ENCODE data around the gene TUBB4A. TPM values are rescaled to one million over a fixed set of nuclear protein-coding genes. Genes with fewer than 3 reads are reported as not detected.

The TUBB4A gene
- total RNA-seq, 2 experiments from 2014 or later = 6.4 to 7.0 TPM

DNA sequence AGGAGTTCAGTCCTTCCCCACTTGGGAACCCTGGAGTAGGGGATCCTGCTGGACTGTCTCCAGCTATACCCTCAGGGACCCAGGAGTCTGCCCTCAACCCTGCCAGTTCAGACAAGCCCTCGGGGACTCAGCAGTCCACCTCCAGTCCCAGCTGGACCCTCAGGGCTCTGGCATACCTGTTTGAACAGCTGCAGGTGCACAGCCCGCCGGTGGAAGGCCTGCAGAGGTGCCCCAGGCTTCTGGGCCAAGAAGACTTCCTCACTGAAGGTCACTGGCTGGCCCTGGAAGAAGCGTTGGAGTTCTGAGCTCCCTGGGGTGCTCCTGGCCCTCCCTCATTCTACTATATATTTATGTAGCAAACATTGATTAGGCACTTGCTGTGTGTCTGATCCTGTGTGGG is 29.4 kb downstream of the TUBB4A start:
- Mint-ChIP-seq H3K9me3 (no peaks in the 10 kb centered on the region), H3K36me3 (ENCODE audit: low read depth) (peaks cover 24% of the 10 kb centered on the region), H3K27me3 (ENCODE audit: low read depth) (no peaks in the 10 kb centered on the region), H3K4me3 (no peak overlapping the region), H3K27ac (no peak overlapping the region), H3K4me1 (ENCODE audit: low read depth) (no peaks in the 10 kb centered on the region)
- no peak for DNase-seq
- CTCF ChIA-PET = interaction anchor here (1.1 kb wide), 1 partner anchor 32 kb away, joined by 3 read pairs; no protein-coding TSS in a partner anchor
- intact Hi-C loops (cut with micrococcal nuclease) = no loop called here

- H3K4me3 Mint-ChIP-seq = no peak overlapping the region
- intact Hi-C loops (cut with micrococcal nuclease) = no loop called here
- no peaks in the 10 kb centered on the region for H3K9me3 Mint-ChIP-seq
- no peak for DNase-seq
- no peaks in the 10 kb centered on the region for H3K27me3 Mint-ChIP-seq (ENCODE audit: low read depth)
- H3K4me1 Mint-ChIP-seq (ENCODE audit: low read depth) = no peaks in the 10 kb centered on the region
- peaks cover 18% of the 10 kb centered on the region for H3K36me3 Mint-ChIP-seq (ENCODE audit: low read depth)
- CTCF ChIA-PET = interaction anchor here (0.6 to 0.7 kb wide), 2 partner anchors 26 to 411 kb away, joined by 3 read pairs; no protein-coding TSS in a partner anchor
- no peak overlapping the region for H3K27ac Mint-ChIP-seq
Observed at GRCh38 chr19:6471076-6471475, 31.0 kb downstream of the TUBB4A start.

GRCh38 chr19:6470173-6470572 is 31.9 kb downstream of the TUBB4A start:
- DNase-seq = no peak
- Mint-ChIP-seq H3K4me1 (ENCODE audit: low read depth) (peaks cover under 1% of the 10 kb centered on the region), H3K9me3 (no peaks in the 10 kb centered on the region), H3K27ac (no peak overlapping the region), H3K36me3 (ENCODE audit: low read depth) (peaks cover 16% of the 10 kb centered on the region), H3K4me3 (no peak overlapping the region), H3K27me3 (ENCODE audit: low read depth) (no peaks in the 10 kb centered on the region)
- CTCF ChIA-PET = interaction anchor here (0.7 kb wide), 1 partner anchor 27 kb away, joined by 3 read pairs; no protein-coding TSS in a partner anchor
- intact Hi-C loops (cut with micrococcal nuclease) = no loop called here

DNA sequence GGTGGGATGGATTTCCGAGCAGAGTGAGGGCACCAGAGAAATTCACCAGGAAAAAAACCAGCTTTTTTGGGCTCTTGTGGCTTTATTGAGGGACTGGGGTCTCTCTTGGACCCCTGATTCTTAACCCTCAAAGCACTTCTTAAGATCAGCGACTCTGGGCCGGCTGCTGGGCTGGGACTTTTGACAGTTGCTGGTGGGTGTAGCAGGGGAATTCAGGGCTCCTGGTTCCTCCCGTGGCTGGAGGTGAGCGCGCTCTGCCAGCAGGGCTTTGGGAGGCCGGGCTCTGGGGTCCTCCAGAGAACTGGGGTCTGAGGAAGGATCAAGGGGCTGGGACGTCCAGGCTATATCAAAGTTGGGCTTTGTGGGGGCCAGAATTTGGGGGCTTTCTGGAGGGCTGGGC is 34.7 kb downstream of the TUBB4A start:
- no peak for DNase-seq
- H3K4me3 Mint-ChIP-seq = no peak overlapping the region
- H3K27ac Mint-ChIP-seq = peak overlapping the region; percentile 76
- H3K36me3 Mint-ChIP-seq (ENCODE audit: low read depth) = peaks cover 11% of the 10 kb centered on the region
- H3K4me1 Mint-ChIP-seq (ENCODE audit: low read depth) = peaks cover 11% of the 10 kb centered on the region
- H3K9me3 Mint-ChIP-seq = no peaks in the 10 kb centered on the region
- no peaks in the 10 kb centered on the region for H3K27me3 Mint-ChIP-seq (ENCODE audit: low read depth)
- CTCF ChIA-PET = no interaction called here
- intact Hi-C loops (cut with micrococcal nuclease) = no loop called here

GRCh38 chr19:6466526-6467248 is 35.4 kb downstream of the TUBB4A start:
- DNase-seq = no peak
- CTCF ChIA-PET = no interaction called here
- H3K4me1 Mint-ChIP-seq (ENCODE audit: low read depth) = peaks cover 11% of the 10 kb centered on the region
- no peaks in the 10 kb centered on the region for H3K27me3 Mint-ChIP-seq (ENCODE audit: low read depth)
- H3K9me3 Mint-ChIP-seq = no peaks in the 10 kb centered on the region
- intact Hi-C loops (cut with micrococcal nuclease) = no loop called here
- peak overlapping the region; percentile 56 for H3K27ac Mint-ChIP-seq
- peaks cover 11% of the 10 kb centered on the region for H3K36me3 Mint-ChIP-seq (ENCODE audit: low read depth)
- H3K4me3 Mint-ChIP-seq = no peak overlapping the region

- no peak for DNase-seq
- Mint-ChIP-seq H3K4me1 (ENCODE audit: low read depth) (peaks cover 11% of the 10 kb centered on the region), H3K27me3 (ENCODE audit: low read depth) (no peaks in the 10 kb centered on the region), H3K36me3 (ENCODE audit: low read depth) (peaks cover 9% of the 10 kb centered on the region), H3K4me3 (no peak overlapping the region), H3K27ac (no peak overlapping the region), H3K9me3 (no peaks in the 10 kb centered on the region)
- CTCF ChIA-PET = no interaction called here
- intact Hi-C loops (cut with micrococcal nuclease) = no loop called here
Observed at GRCh38 chr19:6465663-6466062, 36.4 kb downstream of the TUBB4A start.

DNA sequence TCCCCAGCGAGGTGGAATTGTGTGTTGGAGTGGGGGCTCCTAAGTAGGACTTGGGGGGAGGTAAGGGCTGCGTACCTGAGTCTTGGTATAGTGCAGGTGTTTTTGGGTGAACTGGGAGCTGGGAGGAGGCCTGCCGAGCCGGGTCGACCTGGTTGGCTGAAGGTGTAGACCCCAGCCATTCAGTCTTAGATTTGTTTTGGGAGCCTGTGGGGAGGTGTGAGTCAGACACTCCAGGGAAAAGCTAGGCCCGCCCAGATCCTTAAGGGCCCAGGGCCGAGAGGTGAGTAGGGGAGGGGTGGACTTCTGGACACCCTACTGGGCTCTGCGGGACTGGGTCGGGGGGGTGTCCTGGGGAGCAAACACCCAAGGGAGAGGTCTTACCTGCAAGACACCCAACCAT is 37.1 kb downstream of the TUBB4A start:
- Mint-ChIP-seq H3K4me3 (peak overlapping the region; percentile 34), H3K27ac (no peak overlapping the region), H3K9me3 (no peaks in the 10 kb centered on the region), H3K27me3 (ENCODE audit: low read depth) (no peaks in the 10 kb centered on the region), H3K4me1 (ENCODE audit: low read depth) (peaks cover 14% of the 10 kb centered on the region), H3K36me3 (ENCODE audit: low read depth) (peaks cover 6% of the 10 kb centered on the region)
- CTCF ChIA-PET = no interaction called here
- intact Hi-C loops (cut with micrococcal nuclease) = no loop called here
- DNase-seq = no peak

- Mint-ChIP-seq H3K4me3 (peak within 1 kb of the TSS; percentile 60), H3K27ac (no peak within 1 kb of the TSS)
- CTCF ChIA-PET = no interaction called here
Observed at GRCh38 chr19:6464070-6464873, 37.8 kb downstream of the TUBB4A start, which contains the start of gene CRB3. Gene CRB3, plus strand, starts transcription at chr19:6464271. Its CDS starts 431 bp downstream, at chr19:6464702.

DNA sequence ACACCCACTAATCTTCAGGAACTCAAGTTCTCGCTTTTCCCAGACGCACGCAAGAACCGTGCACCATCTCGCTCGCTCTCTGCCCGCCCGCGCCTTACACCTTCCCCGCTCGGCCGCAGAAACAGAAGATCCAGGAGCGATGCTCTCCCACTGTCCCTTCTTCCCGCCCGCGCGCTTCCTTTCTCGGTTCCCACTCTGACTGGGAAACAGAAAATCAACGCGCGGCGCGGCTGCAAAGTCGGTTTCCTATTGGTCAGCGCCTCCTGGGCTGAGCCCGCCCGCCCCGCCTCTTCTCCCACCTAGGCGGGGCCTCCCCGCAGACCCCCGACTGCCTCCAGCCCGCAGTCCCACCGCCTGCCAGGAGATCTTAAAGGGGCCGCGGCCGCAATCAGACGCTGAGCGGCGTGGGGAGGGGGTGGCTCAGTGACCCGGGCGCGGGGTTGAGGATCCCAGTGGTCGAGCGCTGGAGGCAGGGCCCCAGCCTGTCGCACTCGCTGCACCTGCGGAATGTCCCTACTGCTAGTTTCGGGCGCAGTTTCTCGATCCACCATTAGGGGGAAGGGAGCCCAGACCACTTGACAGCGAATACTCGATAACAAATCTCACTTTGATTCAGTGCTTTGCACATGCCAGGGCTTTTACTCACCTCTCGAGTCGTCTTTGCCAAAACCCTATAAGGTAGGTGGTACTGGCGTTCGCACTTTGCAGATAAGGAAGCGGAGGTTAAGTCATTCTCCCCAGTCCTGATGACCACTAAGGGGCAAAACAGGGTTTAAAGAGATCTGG is 41.8 kb downstream of the TUBB4A start:
- H3K27ac Mint-ChIP-seq = peak overlapping the region; percentile 78
- peak overlapping the region; percentile 90 for H3K4me3 Mint-ChIP-seq
- H3K36me3 Mint-ChIP-seq (ENCODE audit: low read depth) = peaks cover 10% of the 10 kb centered on the region
- intact Hi-C loops (cut with micrococcal nuclease) = loop anchor here (1.0 to 5.0 kb wide), 11 partner anchors 21 to 556 kb away; partner anchors contain the start of genes CLPP, DENND1C, GPR108 and GTF2F1
- peak; percentile 98 for DNase-seq
- no peaks in the 10 kb centered on the region for H3K27me3 Mint-ChIP-seq (ENCODE audit: low read depth)
- H3K4me1 Mint-ChIP-seq (ENCODE audit: low read depth) = peaks cover 22% of the 10 kb centered on the region
- CTCF ChIA-PET = no interaction called here
- H3K9me3 Mint-ChIP-seq = peaks cover 6% of the 10 kb centered on the region

More at GRCh38 chr19:6464070-6464873, 37.8 kb downstream of the TUBB4A start, which contains the start of gene CRB3:
- DNase-seq = peak; percentile 59
- Mint-ChIP-seq H3K4me1 (ENCODE audit: low read depth) (peaks cover 15% of the 10 kb centered on the region), H3K9me3 (no peaks in the 10 kb centered on the region), H3K36me3 (ENCODE audit: low read depth) (peaks cover 6% of the 10 kb centered on the region), H3K27me3 (ENCODE audit: low read depth) (no peaks in the 10 kb centered on the region)
- intact Hi-C loops (cut with micrococcal nuclease) = loop anchor here (5.0 kb wide), 1 partner anchor 338 kb away; no protein-coding TSS in a partner anchor

DNA sequence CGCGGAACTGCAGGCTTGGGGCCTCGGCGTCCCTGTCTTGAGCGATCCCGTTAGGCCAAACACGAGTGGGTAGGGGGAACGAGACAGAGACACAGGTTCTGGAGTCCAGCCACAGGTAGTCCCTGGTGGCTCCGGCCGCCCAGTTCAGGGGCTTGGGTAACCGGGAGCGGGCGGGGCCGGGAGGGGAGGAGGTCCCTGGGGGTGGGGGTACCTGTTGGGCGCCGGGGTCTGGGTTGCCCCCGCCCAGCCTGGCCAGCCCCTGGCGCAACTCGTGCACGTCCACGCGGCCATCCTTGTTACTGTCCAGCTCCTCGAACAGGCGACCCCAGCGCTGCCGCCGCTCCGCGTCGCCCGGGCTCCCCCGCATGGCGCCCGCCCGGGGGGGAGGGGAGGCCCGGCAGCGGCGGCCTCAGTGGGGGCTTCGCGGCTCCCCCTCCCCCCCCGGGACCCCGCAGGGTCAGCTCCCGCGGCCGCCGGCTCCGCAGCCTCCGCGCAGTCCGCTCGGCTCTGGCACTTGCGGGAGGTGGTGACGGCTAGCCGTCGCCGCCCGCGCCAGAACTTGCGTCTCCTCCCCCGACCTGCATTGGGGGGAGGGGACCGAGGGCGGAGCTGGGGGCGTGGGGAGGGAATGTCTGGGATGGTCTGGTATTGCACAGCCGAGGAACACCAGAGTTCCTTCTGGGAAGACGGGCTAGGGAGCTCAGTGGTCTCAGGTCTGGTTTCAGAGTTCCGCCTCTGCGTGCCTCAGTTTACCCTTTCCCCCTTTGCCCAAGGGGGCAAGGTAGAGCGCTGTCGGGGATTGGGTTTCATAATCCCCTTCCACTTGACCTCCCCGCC is 42.6 kb downstream of the TUBB4A start, which contains the start of gene SLC25A23:
SLC25A23 (minus strand) TSS at position 531 of the 837 bp plus-strand sequence; CDS start at position 367, 164 bp downstream.
- H3K36me3 Mint-ChIP-seq (ENCODE audit: low read depth) = peaks cover 18% of the 10 kb centered on the region
- DNase-seq = peak; percentile 68
- peak within 1 kb of the TSS; percentile 78 for H3K27ac Mint-ChIP-seq
- peaks cover 15% of the 10 kb centered on the region for H3K4me1 Mint-ChIP-seq (ENCODE audit: low read depth)
- CTCF ChIA-PET = interaction anchor here (1.0 kb wide), 1 partner anchor 22 kb away, joined by 3 read pairs; the partner anchor contains the start of gene DENND1C
- H3K4me3 Mint-ChIP-seq = peak within 1 kb of the TSS; percentile 90
- intact Hi-C loops (cut with micrococcal nuclease) = loop anchor here (1.0 to 5.0 kb wide), 11 partner anchors 22 to 555 kb away; partner anchors contain the start of genes CLPP, DENND1C, GPR108 and GTF2F1
- peaks cover 13% of the 10 kb centered on the region for H3K9me3 Mint-ChIP-seq
- H3K27me3 Mint-ChIP-seq (ENCODE audit: low read depth) = no peaks in the 10 kb centered on the region

DNA sequence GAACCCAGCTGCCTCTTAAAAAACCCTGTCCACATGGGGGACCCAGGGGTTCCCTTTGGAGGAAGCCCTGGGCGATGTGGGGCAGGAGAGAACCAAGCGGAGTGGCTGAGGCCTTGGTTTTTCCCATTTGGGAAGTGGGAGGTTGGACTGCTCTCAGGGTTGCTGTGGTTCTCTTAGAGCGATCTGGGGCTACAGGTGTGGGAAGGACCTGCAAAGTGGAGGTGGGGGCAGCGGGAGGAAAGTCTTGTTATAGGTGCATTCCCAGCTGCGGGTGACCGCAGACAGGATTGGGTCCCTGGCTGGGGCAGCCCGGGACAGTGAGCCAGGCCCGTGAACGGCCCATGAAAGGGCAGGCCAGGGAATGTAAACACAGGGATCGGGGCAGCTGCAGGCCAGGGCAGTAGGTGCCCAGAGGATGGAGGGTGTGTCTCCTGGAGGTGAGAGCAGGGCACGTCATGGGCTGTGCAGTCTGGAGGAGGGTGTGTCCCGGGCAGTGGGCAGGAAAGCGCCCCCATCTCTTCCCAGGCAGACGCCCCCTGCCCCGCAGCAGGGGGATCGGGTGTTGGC is 43.3 kb downstream of the TUBB4A start:
- intact Hi-C loops (cut with micrococcal nuclease) = no loop called here
- CTCF ChIA-PET = interaction anchor here (1.0 kb wide), 1 partner anchor 23 kb away, joined by 3 read pairs; the partner anchor contains the start of gene DENND1C
- no peak overlapping the region for H3K27ac Mint-ChIP-seq
- H3K4me1 Mint-ChIP-seq (ENCODE audit: low read depth) = peaks cover 12% of the 10 kb centered on the region
- peak overlapping the region; percentile 67 for H3K4me3 Mint-ChIP-seq
- no peak for DNase-seq
- no peaks in the 10 kb centered on the region for H3K27me3 Mint-ChIP-seq (ENCODE audit: low read depth)
- peaks cover 25% of the 10 kb centered on the region for H3K36me3 Mint-ChIP-seq (ENCODE audit: low read depth)
- peaks cover 19% of the 10 kb centered on the region for H3K9me3 Mint-ChIP-seq

Measured in activated naive CD4-positive, alpha-beta T cell treated with anti-CD3 and anti-CD28 coated beads for 36 hours (primary cell).